K562 (cell line): ENCODE measurements around the gene IL24. TPM values are rescaled to one million over a fixed set of nuclear protein-coding genes. Genes with fewer than 3 reads are reported as not detected.

ENCODE experiments used
- BACH1 ChIP-seq: fragments of 200-800 bp; sonication (Bioruptor generic); IDR thresholded peaks from 2 replicates; pipeline ENCODE4 v1.6.1; 2016; ENCODE audit warnings: missing genetic modification characterization, missing compliant biosample characterization
- BCOR ChIP-seq: fragments of 450-650 bp; IDR thresholded peaks from 2 replicates; pipeline ENCODE4 v1.6.1; 2016
- CCAR2 ChIP-seq: fragments of 200-400 bp; formaldehyde crosslinking; IDR thresholded peaks from 2 replicates; pipeline ENCODE4 v1.6.1; 2017; ENCODE audit warnings: mild to moderate bottlenecking, low read depth, low read length
- MTA3 ChIP-seq: fragments of 450-650 bp; formaldehyde crosslinking; IDR thresholded peaks from 2 replicates; pipeline ENCODE4 v1.6.1; 2017; ENCODE audit warnings: mild to moderate bottlenecking, borderline replicate concordance
- POLR2AphosphoS5 ChIP-seq: IDR thresholded peaks from 2 replicates; pipeline ENCODE4 v1.6.1; 2011; ENCODE audit warnings: mild to moderate bottlenecking, low read depth, low read length, moderate library complexity; ENCODE audit not compliant: control insufficient read depth, insufficient read depth
- RCOR1 ChIP-seq, 2 experiments: IDR thresholded peaks; 2 replicates each; pipeline ENCODE4 v1.6.1; 2012; ENCODE audit warnings: low read depth in 2 of 2, low read length in 2 of 2, borderline replicate concordance in 1 of 2, improper control_type of control experiment in 1 of 2
- SMARCA5 ChIP-seq: fragments of 450-650 bp; IDR thresholded peaks from 2 replicates; pipeline ENCODE4 v1.6.1; 2016
- ZNF217 ChIP-seq: sonication (generic); formaldehyde crosslinking; IDR thresholded peaks from 2 replicates; pipeline ENCODE4 v1.8.0; 2022; ENCODE audit warnings: mild to moderate bottlenecking, missing genetic modification reagents
- ZNF324 ChIP-seq: fragments of 250-450 bp; sonication (Bioruptor Pico); IDR thresholded peaks from 2 replicates; pipeline ENCODE4 v1.4.0; 2020; ENCODE audit warnings: mild to moderate bottlenecking
- ZNF589 ChIP-seq: fragments of 200-800 bp; sonication (Bioruptor generic); IDR thresholded peaks from 2 replicates; pipeline ENCODE4 v1.6.1; 2016; ENCODE audit warnings: low read depth, missing genetic modification characterization, missing compliant biosample characterization
- ZNF717 ChIP-seq: fragments of 250-450 bp; sonication (Bioruptor Pico); IDR thresholded peaks from 2 replicates; pipeline ENCODE4 v1.5.0; 2021
- ZNF830 ChIP-seq: fragments of 250-450 bp; sonication (Bioruptor Pico); IDR thresholded peaks from 2 replicates; pipeline ENCODE4 v1.5.0; 2021; ENCODE audit warnings: mild to moderate bottlenecking
- polyA plus RNA-seq, 8 experiments: library from polyadenylated mRNA; depleted of rRNA in 4 of 8; stranded (reverse) in 5 of 8; unstranded in 3 of 8; fragments of >200 nt; fragmentation: Nextera tagmentation in 2 of 8; fragmentation: Illumina TruSeq in 1 of 8; extraction: Ambion mirVana in 2 of 8; extraction: Trizol in 1 of 8; gene quantifications; 2 replicates each; pipeline versions ENCODE4 v1.2.1 to v1.2.3, GENCODE V29; 2011 to 2014; ENCODE audit warnings: inconsistent platforms in 1 of 8, missing spikeins in 1 of 8
- total RNA-seq, 7 experiments: library from RNA; depleted of rRNA in 6 of 7; stranded (reverse); fragments of >200 nt in 6 of 7; fragmentation: Illumina TruSeq in 2 of 7; extraction: Trizol in 2 of 7; gene quantifications; 2 replicates each; pipeline versions ENCODE4 v1.2.1 to v1.2.3, GENCODE V29; 2011 to 2021; ENCODE audit warnings: low replicate concordance in 1 of 7
- TF ChIP-seq, protein P1 (sequence below): fragments of 450-650 bp; formaldehyde crosslinking; IDR thresholded peaks from 2 replicates; pipeline ENCODE4 v1.4.0; 2020; ENCODE audit warnings: mild to moderate bottlenecking, moderate library complexity
- TF ChIP-seq, protein P2 (sequence below): fragments of 250-450 bp; sonication (Bioruptor Pico); IDR thresholded peaks from 2 replicates; pipeline ENCODE4 v1.4.0; 2020; ENCODE audit warnings: mild to moderate bottlenecking, moderate library complexity
- TF ChIP-seq, protein P3 (sequence below), 3 experiments: IDR thresholded peaks in 2 of 3; conservative IDR thresholded peaks in 1 of 3; 2 replicates each; pipeline ENCODE4 v1.5.1; 2011 to 2012; ENCODE audit warnings: low read length in 3 of 3, mild to moderate bottlenecking in 3 of 3, control low read depth in 2 of 3, improper control_type of control experiment in 1 of 3, inconsistent platforms in 1 of 3, low read depth in 1 of 3, mixed read lengths in 1 of 3, moderate library complexity in 1 of 3; ENCODE audit not compliant: insufficient read depth in 2 of 3
- TF ChIP-seq, protein P4 (sequence below): sonication (generic); formaldehyde crosslinking; IDR thresholded peaks from 2 replicates; pipeline ENCODE4 v1.4.0; 2020; ENCODE audit warnings: mild to moderate bottlenecking, missing genetic modification reagents
- TF ChIP-seq, protein P5 (sequence below): sonication (generic); formaldehyde crosslinking; IDR thresholded peaks from 2 replicates; pipeline ENCODE4 v1.8.0; 2022; ENCODE audit warnings: mild to moderate bottlenecking, missing genetic modification reagents
- TF ChIP-seq, protein P6 (sequence below): fragments of 250-450 bp; sonication (Bioruptor Pico); IDR thresholded peaks from 2 replicates; pipeline ENCODE4 v1.9.0; 2021; ENCODE audit warnings: mild to moderate bottlenecking

The IL24 gene
- total and polyA plus RNA-seq, 9 of the 15 experiments (the other 6 are each of a cell fraction or from before 2014, with no cell fraction given): 0.04 to 0.19 TPM; not detected in 7

DNA sequence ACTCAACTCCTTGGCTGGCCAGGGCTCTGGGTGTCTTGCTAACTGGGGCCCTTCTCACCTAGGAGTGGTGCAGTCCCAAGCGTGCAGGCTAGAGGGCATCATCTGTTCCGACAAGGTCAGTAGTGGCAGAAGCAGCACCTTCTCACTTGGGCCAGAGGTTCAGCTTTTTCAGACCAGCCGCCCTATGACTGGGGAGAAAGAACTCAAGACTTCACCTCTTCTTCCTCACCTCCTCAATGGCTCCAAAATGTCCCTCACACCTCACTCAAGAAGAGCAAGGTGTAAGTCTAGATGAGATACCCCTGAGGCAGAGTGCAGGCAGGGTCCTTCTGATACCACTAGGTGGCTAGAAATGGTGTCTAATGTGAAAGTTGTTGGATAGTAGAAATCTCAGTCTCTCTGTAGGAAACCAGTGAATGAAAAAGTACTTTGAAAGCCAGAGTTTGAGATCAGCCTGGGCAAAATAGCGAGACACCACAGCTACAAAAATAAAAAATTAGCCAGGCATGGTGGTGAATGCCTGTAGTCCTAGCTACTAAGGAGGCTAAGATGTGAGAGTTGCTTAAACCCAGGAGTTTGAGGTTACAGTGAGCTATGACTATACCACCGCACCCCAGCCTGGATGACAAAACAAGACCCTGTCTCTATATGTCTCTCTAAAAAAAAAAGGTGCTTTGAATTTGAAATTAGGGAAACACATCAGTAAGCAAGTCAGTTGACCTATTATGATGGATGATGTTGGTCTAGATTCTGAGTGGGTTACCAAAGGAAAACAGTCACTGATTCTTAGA lies 40.4 kb upstream of the IL24 start (continued):
- TF ChIP-seq, protein P1, sequence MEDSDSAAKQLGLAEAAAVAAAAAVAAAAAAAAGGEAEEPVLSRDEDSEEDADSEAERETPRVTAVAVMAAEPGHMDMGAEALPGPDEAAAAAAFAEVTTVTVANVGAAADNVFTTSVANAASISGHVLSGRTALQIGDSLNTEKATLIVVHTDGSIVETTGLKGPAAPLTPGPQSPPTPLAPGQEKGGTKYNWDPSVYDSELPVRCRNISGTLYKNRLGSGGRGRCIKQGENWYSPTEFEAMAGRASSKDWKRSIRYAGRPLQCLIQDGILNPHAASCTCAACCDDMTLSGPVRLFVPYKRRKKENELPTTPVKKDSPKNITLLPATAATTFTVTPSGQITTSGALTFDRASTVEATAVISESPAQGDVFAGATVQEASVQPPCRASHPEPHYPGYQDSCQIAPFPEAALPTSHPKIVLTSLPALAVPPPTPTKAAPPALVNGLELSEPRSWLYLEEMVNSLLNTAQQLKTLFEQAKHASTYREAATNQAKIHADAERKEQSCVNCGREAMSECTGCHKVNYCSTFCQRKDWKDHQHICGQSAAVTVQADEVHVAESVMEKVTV (CRISPR knock-in tag): 0 out of 2 replicates have a peak, but pooled peaks have one; percentile 32
- TF ChIP-seq, protein P2, sequence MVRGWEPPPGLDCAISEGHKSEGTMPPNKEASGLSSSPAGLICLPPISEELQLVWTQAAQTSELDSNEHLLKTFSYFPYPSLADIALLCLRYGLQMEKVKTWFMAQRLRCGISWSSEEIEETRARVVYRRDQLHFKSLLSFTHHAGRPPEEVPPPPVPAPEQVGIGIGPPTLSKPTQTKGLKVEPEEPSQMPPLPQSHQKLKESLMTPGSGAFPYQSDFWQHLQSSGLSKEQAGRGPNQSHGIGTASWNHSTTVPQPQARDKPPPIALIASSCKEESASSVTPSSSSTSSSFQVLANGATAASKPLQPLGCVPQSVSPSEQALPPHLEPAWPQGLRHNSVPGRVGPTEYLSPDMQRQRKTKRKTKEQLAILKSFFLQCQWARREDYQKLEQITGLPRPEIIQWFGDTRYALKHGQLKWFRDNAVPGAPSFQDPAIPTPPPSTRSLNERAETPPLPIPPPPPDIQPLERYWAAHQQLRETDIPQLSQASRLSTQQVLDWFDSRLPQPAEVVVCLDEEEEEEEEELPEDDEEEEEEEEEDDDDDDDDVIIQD (CRISPR knock-in tag): no peak
- TF ChIP-seq, protein P3, sequence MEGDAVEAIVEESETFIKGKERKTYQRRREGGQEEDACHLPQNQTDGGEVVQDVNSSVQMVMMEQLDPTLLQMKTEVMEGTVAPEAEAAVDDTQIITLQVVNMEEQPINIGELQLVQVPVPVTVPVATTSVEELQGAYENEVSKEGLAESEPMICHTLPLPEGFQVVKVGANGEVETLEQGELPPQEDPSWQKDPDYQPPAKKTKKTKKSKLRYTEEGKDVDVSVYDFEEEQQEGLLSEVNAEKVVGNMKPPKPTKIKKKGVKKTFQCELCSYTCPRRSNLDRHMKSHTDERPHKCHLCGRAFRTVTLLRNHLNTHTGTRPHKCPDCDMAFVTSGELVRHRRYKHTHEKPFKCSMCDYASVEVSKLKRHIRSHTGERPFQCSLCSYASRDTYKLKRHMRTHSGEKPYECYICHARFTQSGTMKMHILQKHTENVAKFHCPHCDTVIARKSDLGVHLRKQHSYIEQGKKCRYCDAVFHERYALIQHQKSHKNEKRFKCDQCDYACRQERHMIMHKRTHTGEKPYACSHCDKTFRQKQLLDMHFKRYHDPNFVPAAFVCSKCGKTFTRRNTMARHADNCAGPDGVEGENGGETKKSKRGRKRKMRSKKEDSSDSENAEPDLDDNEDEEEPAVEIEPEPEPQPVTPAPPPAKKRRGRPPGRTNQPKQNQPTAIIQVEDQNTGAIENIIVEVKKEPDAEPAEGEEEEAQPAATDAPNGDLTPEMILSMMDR (IDR thresholded peaks at IDR 0.05 in 2 of 3, conservative IDR thresholded peaks at IDR 0.05 in 1 of 3; ENCODE audit: insufficient read depth in 2 of 3, low read depth in 1 of 3, low read length in 3 of 3): peak; percentile 33 to 67 (median 62)
- TF ChIP-seq ZNF589 (CRISPR knock-in tag) (no peak), RCOR1 (IDR thresholded peaks at IDR 0.05; ENCODE audit: borderline replicate concordance in 1 of 2, low read depth in 2 of 2, low read length in 2 of 2) (no peak), SMARCA5 (peak; percentile 51; the same call in 1 of the 2 replicates), ZNF717 (CRISPR knock-in tag) (no peak), CCAR2 (no peak), MTA3 (0 out of 2 replicates have a peak, but pooled peaks have one; percentile 31), POLR2AphosphoS5 (no peak), BCOR (0 out of 2 replicates have a peak, but pooled peaks have one; percentile 33), BACH1 (tag) (no peak), ZNF830 (no peak), ZNF324 (CRISPR knock-in tag) (no peak), ZNF217 (CRISPR knock-in tag) (no peak)
- TF ChIP-seq, protein P4, sequence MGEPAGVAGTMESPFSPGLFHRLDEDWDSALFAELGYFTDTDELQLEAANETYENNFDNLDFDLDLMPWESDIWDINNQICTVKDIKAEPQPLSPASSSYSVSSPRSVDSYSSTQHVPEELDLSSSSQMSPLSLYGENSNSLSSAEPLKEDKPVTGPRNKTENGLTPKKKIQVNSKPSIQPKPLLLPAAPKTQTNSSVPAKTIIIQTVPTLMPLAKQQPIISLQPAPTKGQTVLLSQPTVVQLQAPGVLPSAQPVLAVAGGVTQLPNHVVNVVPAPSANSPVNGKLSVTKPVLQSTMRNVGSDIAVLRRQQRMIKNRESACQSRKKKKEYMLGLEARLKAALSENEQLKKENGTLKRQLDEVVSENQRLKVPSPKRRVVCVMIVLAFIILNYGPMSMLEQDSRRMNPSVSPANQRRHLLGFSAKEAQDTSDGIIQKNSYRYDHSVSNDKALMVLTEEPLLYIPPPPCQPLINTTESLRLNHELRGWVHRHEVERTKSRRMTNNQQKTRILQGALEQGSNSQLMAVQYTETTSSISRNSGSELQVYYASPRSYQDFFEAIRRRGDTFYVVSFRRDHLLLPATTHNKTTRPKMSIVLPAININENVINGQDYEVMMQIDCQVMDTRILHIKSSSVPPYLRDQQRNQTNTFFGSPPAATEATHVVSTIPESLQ (CRISPR knock-in tag): no peak
- TF ChIP-seq, protein P5, sequence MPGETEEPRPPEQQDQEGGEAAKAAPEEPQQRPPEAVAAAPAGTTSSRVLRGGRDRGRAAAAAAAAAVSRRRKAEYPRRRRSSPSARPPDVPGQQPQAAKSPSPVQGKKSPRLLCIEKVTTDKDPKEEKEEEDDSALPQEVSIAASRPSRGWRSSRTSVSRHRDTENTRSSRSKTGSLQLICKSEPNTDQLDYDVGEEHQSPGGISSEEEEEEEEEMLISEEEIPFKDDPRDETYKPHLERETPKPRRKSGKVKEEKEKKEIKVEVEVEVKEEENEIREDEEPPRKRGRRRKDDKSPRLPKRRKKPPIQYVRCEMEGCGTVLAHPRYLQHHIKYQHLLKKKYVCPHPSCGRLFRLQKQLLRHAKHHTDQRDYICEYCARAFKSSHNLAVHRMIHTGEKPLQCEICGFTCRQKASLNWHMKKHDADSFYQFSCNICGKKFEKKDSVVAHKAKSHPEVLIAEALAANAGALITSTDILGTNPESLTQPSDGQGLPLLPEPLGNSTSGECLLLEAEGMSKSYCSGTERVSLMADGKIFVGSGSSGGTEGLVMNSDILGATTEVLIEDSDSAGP (CRISPR knock-in tag): no peak
- TF ChIP-seq, protein P6, sequence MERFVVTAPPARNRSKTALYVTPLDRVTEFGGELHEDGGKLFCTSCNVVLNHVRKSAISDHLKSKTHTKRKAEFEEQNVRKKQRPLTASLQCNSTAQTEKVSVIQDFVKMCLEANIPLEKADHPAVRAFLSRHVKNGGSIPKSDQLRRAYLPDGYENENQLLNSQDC (CRISPR knock-in tag): no peak
